Neural cell (in vitro differentiated cells): Measurements from ENCODE around the gene DNAAF5. TPM values are rescaled to one million over a fixed set of nuclear protein-coding genes. Genes with fewer than 3 reads are reported as not detected.

Experiments used
- H2AFZ ChIP-seq: fragments of 200-600, 300-800 bp; sonication (generic), shearing (Covaris generic); 2 replicates; pipeline ENCODE4 v1.6.0; 2014; ENCODE audit warnings: low read depth, mild to moderate bottlenecking, antibody characterized with exemption, low read length, moderate library complexity
- H3F3A ChIP-seq: fragments of 200-600 bp; shearing (Covaris generic); 2 replicates; pipeline ENCODE4 v1.6.1; 2016; ENCODE audit warnings: mild to moderate bottlenecking, moderate library complexity, mixed read lengths, antibody characterized with exemption, low read length; ENCODE audit not compliant: insufficient read depth, poor library complexity, severe bottlenecking
- H3K27ac ChIP-seq: fragments of 200-600, 300-800 bp; sonication (generic), shearing (Covaris generic); 2 replicates; pipeline ENCODE4 v1.5.1; 2014; ENCODE audit warnings: mild to moderate bottlenecking, low read length, moderate library complexity
- H3K27me3 ChIP-seq: fragments of 300-800, 200-600 bp; sonication (generic), shearing (Covaris generic); 2 replicates; pipeline ENCODE4 v1.6.0; 2014; ENCODE audit warnings: mild to moderate bottlenecking, low read depth, low read length, moderate library complexity; ENCODE audit not compliant: insufficient read depth
- H3K36me3 ChIP-seq: fragments of 300-800, 200-600 bp; sonication (generic), shearing (Covaris generic); 2 replicates; pipeline ENCODE4 v1.5.1; 2014; ENCODE audit warnings: mild to moderate bottlenecking, antibody characterized with exemption, low read length, moderate library complexity; ENCODE audit not compliant: insufficient read depth
- H3K4me2 ChIP-seq: fragments of 300-800, 200-600 bp; sonication (generic), shearing (Covaris generic); 2 replicates; pipeline ENCODE4 v1.6.0; 2014; ENCODE audit warnings: mild to moderate bottlenecking, low read length
- H3K4me3 ChIP-seq: fragments of 300-800, 200-600 bp; sonication (generic), shearing (Covaris generic); 2 replicates; pipeline ENCODE4 v1.5.1; 2014; ENCODE audit warnings: mild to moderate bottlenecking, low read length, moderate library complexity
- H3K79me2 ChIP-seq: fragments of 200-600 bp; shearing (Covaris generic); replicated peaks from 2 replicates; pipeline ENCODE4 v1.6.0; 2014; ENCODE audit warnings: mild to moderate bottlenecking, low read length, moderate library complexity; ENCODE audit not compliant: insufficient read depth
- H3K9ac ChIP-seq: fragments of 300-800, 200-600 bp; sonication (generic), shearing (Covaris generic); 2 replicates; pipeline ENCODE4 v1.6.1; 2016; ENCODE audit warnings: mild to moderate bottlenecking, low read length, mixed read lengths
- H3K9me2 ChIP-seq: fragments of 200-600 bp; shearing (Covaris generic); 2 replicates; pipeline ENCODE4 v1.6.1; 2016; ENCODE audit warnings: mild to moderate bottlenecking, low read length, mixed read lengths; ENCODE audit not compliant: insufficient read depth
- H3K9me3 ChIP-seq: fragments of 200-600, 300-800 bp; sonication (generic), shearing (Covaris generic); 2 replicates; pipeline ENCODE4 v1.6.1; 2016; ENCODE audit warnings: mild to moderate bottlenecking, mixed run types, low read length, moderate library complexity, mixed read lengths
- H4K20me1 ChIP-seq: fragments of 200-600 bp; shearing (Covaris generic); 2 replicates; pipeline ENCODE4 v1.6.1; 2016; ENCODE audit warnings: mild to moderate bottlenecking, mixed run types; ENCODE audit not compliant: insufficient read depth
- CTCF ChIP-seq: fragments of 450-650 bp; IDR thresholded peaks from 2 replicates; pipeline ENCODE4 v1.5.1; 2014; ENCODE audit warnings: antibody characterized with exemption, mild to moderate bottlenecking, moderate library complexity; ENCODE audit not compliant: poor library complexity, severe bottlenecking
- EP300 ChIP-seq: fragments of 450-650 bp; conservative IDR thresholded peaks from 2 replicates; pipeline ENCODE4 v1.6.1; 2014; ENCODE audit warnings: antibody characterized with exemption, mild to moderate bottlenecking, moderate library complexity; ENCODE audit not compliant: poor library complexity, severe bottlenecking
- EZH2 ChIP-seq: fragments of 200-600, 300-800 bp; shearing (Covaris generic), sonication (generic); IDR thresholded peaks from 2 replicates; pipeline ENCODE4 v1.6.1; 2014; ENCODE audit warnings: antibody characterized with exemption, low read length, borderline replicate concordance, mild to moderate bottlenecking; ENCODE audit not compliant: insufficient read depth, poor library complexity, severe bottlenecking
- MXI1 ChIP-seq: fragments of 450-650 bp; conservative IDR thresholded peaks from 2 replicates; pipeline ENCODE4 v1.6.1; 2014; ENCODE audit warnings: antibody characterized with exemption, mild to moderate bottlenecking; ENCODE audit not compliant: poor library complexity, severe bottlenecking
- POLR2AphosphoS5 ChIP-seq: IDR thresholded peaks from 2 replicates; pipeline ENCODE4 v1.6.1; 2012
- RAD21 ChIP-seq: fragments of 450-650 bp; conservative IDR thresholded peaks from 2 replicates; pipeline ENCODE4 v1.6.1; 2014; ENCODE audit warnings: antibody characterized with exemption, mild to moderate bottlenecking, moderate library complexity
- REST ChIP-seq: IDR thresholded peaks from 2 replicates; pipeline ENCODE4 v1.6.1; 2012; ENCODE audit warnings: borderline replicate concordance
- SMC3 ChIP-seq: fragments of 450-650 bp; conservative IDR thresholded peaks from 2 replicates; pipeline ENCODE4 v1.6.1; 2014; ENCODE audit warnings: antibody characterized with exemption, mild to moderate bottlenecking, moderate library complexity; ENCODE audit not compliant: poor library complexity
- TAF1 ChIP-seq: IDR thresholded peaks from 2 replicates; pipeline ENCODE4 v1.6.1; 2012; ENCODE audit warnings: low read depth
- polyA plus RNA-seq: library from polyadenylated mRNA; depleted of rRNA; stranded (reverse); fragments of >200 nt; gene quantifications from 2 replicates; pipeline ENCODE4 v1.2.3, GENCODE V29; 2014

Gene DNAAF5
- polyA plus RNA-seq, 1 donor from 2014 or later, result 5.3 TPM

DNA sequence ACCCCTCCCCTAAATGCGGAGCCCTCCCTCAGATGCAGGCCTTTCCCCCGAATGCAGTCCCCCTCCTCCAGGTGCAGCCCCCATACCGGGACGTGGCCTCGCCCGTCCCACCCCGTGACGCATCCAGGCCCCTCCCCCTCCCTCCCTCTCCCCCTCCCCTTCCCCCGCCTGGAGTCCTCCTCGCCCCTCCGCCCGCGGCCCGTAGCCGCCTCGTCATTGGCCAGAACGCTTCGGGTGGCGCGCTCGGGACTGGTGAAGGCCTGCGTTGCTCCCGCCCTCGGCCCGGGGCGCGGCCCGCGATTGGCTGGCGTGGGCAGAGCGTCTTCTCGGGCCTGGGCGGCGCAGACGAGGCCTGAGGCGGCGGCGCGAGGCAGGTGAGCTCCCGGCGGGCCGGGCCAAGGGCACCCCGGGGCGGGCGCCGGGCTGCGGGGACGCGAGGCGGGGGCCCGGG lies 89.8 kb downstream of the DNAAF5 start:
- H2AFZ ChIP-seq, result peak overlapping the region; percentile 84
- peak overlapping the region; percentile 87 for H3K9ac ChIP-seq
- peak overlapping the region; percentile 84 for H3K4me3 ChIP-seq
- TF ChIP-seq POLR2AphosphoS5, result peak; percentile 90
- TF ChIP-seq SMC3, result no peak
- H3K9me3 ChIP-seq, result no peaks in the 10 kb centered on the region
- H4K20me1 ChIP-seq, result no peaks in the 10 kb centered on the region
- no peaks in the 10 kb centered on the region for H3F3A ChIP-seq
- H3K79me2 ChIP-seq, result peaks cover 42% of the 10 kb centered on the region
- H3K27ac ChIP-seq, result peak overlapping the region; percentile 76
- H3K9me2 ChIP-seq, result no peaks in the 10 kb centered on the region
- H3K27me3 ChIP-seq, result no peaks in the 10 kb centered on the region
- H3K4me2 ChIP-seq, result no peak overlapping the region
- H3K36me3 ChIP-seq, result no peaks in the 10 kb centered on the region

GRCh38 chr7:816751-817671 lies 90.5 kb downstream of the DNAAF5 start:
- Histone ChIP-seq H3K27ac (peak overlapping the region; percentile 53), H3K4me2 (peak overlapping the region; percentile 83), H3F3A (no peaks in the 10 kb centered on the region), H3K4me3 (peak overlapping the region; percentile 93), H3K9me3 (no peaks in the 10 kb centered on the region), H3K9ac (peak overlapping the region; percentile 80), H2AFZ (no peak overlapping the region), H3K79me2 (peaks cover 49% of the 10 kb centered on the region), H3K27me3 (no peaks in the 10 kb centered on the region), H4K20me1 (no peaks in the 10 kb centered on the region), H3K36me3 (no peaks in the 10 kb centered on the region), H3K9me2 (no peaks in the 10 kb centered on the region)
- TF ChIP-seq POLR2AphosphoS5, result peak; percentile 10
- peak; percentile 52 for TF ChIP-seq MXI1
- no peak for TF ChIP-seq EP300
- no peak for TF ChIP-seq CTCF
- no peak for TF ChIP-seq RAD21
- TF ChIP-seq EZH2, result no peak
- peak; percentile 25 for TF ChIP-seq REST
- no peak for TF ChIP-seq SMC3
- no peak for TF ChIP-seq TAF1
